Fibroblast of the aortic adventitia (primary cell): ENCODE results near the gene ANKRD62. TPM values are rescaled to one million over a fixed set of nuclear protein-coding genes. Genes with fewer than 3 reads are reported as not detected.

Source experiments
- DNase-seq: peaks from one replicate; pipeline ENCODE4 v3.0.0-alpha.2; 2010; ENCODE audit warnings: low read depth
- H3K4me3 ChIP-seq: 2 replicates; pipeline ENCODE4 v1.5.1; 2011; ENCODE audit warnings: low read depth, mild to moderate bottlenecking, control low read depth, low read length, moderate library complexity
- total RNA-seq: library from RNA; depleted of rRNA; stranded (reverse); fragments of >200 nt; gene quantifications from 2 replicates; pipeline ENCODE4 v1.2.3, GENCODE V29; 2012; ENCODE audit warnings: low replicate concordance
- TF ChIP-seq, protein P1 (sequence below): IDR thresholded peaks from 2 replicates; pipeline ENCODE4 v1.5.1; 2011; ENCODE audit warnings: mild to moderate bottlenecking, low read length, control low read depth, inconsistent platforms; ENCODE audit not compliant: insufficient read depth

The ANKRD62 gene
- total RNA-seq, 1 donor = not detected

DNA sequence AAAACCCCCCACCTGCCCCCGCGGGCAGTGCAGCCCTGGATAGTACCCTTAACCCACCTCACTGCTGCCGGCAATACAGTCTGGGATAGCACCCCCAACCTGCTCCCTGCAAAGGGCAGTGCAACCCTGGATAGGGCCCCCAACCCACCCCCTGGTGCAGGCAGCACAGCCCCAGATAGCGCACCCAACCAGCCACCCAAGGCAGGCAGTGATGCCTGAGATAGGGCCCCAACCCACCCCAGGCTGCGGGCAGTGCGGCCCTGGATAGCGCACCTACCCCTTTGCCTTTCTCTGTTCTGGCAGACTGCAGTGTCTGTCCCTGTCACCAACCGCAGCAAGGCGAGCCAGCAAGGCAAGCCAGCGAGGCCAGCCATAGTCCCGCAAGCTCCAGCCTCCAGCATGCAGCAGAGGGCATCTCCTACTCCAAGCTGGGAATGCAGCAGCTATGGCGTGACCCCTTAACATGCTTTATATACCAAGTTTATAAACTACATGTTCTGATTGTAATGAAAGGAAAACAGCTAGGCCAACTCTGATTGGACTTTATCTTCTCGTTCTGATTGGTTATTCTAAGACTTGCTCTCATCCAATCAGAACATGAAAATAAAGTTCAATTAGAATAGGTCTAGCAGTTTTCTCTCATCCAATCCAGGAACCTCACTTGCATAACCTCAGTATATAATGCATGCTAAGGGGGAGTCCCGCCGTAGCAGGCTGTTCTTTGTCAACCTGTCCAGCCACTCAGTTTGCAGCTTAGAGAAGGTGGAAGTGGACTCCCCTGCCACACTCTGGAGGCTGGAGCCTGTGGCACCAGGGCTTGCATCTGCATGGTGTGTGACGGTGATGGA is 34.1 kb upstream of the ANKRD62 start:
- DNase-seq = no peak
- no peak overlapping the region for H3K4me3 ChIP-seq
- TF ChIP-seq, protein P1, sequence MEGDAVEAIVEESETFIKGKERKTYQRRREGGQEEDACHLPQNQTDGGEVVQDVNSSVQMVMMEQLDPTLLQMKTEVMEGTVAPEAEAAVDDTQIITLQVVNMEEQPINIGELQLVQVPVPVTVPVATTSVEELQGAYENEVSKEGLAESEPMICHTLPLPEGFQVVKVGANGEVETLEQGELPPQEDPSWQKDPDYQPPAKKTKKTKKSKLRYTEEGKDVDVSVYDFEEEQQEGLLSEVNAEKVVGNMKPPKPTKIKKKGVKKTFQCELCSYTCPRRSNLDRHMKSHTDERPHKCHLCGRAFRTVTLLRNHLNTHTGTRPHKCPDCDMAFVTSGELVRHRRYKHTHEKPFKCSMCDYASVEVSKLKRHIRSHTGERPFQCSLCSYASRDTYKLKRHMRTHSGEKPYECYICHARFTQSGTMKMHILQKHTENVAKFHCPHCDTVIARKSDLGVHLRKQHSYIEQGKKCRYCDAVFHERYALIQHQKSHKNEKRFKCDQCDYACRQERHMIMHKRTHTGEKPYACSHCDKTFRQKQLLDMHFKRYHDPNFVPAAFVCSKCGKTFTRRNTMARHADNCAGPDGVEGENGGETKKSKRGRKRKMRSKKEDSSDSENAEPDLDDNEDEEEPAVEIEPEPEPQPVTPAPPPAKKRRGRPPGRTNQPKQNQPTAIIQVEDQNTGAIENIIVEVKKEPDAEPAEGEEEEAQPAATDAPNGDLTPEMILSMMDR = no peak

DNA sequence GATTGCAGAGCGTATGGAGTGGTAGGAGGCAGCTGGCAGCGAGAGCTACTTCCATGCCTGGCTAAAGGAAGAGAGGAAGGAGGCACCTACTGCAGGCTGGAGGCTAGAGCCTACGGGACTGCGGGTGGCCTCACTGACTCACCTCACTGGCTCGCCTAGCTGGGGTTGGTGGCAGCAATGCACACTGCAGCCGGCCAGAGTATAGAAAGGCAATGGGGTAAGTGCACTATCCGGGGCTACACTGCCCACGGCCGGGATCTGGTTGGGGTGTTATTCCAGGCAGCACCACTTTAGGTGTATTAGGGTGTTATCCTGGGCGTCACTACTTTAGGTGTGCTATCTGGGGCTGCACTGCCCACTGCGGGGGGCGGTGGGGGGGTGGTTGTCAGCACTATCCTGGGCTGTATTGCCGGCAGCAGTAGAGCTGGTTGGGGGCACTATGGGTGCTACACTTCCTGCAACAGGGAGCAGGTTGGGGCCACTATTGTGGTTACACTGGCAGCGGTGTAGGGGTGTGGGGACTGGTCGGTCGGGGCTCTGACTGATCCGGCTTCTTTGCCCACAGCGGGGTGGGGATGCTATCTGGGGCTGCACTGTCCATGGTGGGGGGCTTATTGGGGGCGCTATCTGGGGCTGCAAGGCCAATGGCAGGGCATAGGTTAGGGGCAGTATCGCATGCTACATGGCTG is 33.3 kb upstream of the ANKRD62 start:
- no peak for DNase-seq

DNA sequence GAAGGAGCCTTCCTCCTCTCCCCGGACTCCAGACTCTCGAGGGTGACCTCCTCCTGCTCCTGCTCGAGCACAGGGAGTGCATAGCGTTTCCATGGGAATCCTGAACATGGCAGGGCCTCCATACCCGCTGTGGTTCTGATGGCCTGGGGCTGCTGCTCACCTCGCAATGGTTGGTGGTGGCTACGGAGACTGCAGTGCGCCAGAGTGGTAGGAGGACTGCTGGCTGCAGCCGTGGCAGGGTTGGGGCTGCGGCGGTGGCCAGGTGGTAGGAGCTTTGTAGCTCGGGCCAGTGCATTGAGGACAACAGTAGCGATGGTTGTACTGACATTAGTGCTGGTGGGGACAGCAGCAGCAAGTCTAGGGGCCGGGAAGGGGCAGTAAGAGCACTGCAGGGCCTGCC is 32.0 kb upstream of the ANKRD62 start:
- H3K4me3 ChIP-seq = no peak overlapping the region
- TF ChIP-seq, protein P1 = no peak
- DNase-seq = no peak

More for the DNA sequence above, 33.3 kb upstream of the ANKRD62 start:
- no peak overlapping the region for H3K4me3 ChIP-seq
- TF ChIP-seq, protein P1 = no peak

DNA sequence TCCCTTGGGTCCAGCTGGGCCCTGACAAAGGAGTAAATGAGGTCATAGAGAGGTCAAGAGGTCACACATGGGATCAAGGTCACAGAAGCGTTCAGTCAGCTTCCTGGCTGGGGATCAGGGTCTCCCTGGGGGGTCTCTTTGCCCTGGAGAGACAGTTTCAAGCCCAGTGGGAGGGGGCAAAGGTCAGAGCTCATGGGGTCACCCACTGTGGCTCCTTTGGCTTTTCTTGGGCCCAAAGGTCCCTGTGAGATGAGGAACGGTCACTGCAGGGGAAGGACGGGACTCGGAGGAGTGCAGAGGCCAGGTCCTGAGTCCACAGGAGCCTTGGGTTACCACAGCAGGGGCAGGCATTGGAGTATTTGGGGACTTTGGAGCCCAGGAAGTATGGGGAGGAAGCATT is 30.7 kb upstream of the ANKRD62 start:
- H3K4me3 ChIP-seq = no peak overlapping the region
- TF ChIP-seq, protein P1 = no peak
- DNase-seq = no peak

DNA sequence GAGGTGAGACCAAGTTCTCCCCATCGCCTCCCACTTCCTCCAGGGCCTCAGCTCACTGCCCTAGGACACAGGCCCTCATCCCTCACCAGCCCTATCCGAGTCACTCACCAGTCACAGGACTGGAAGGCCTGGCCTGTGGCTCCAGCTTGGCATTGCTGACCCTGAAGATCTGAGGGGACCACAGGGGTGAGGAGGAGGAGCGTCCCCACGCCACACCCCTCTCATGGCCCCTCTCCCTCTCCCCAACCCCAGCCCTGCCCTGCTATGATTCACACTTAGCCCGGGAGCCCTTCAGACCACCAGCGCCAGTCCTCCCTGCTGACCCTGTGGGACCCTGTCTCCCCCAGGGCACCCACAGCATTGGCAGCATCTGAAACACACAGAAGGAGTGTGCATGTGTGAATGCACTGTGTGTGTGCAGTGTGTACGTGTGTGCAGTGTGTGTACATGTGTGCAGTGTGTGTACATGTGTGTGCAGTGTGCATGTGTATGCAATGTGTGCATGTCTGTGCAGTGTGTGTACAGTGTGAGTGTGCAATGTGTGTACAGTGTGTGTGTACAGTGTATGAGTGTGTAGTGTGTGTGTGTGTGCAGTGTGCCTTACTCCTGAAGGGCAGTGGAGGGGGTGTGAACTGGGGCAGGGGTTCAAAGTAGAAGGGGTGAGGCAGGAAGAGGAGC is 29.4 kb upstream of the ANKRD62 start:
- DNase-seq = no peak
- H3K4me3 ChIP-seq = no peak overlapping the region
- TF ChIP-seq, protein P1 = no peak

DNA sequence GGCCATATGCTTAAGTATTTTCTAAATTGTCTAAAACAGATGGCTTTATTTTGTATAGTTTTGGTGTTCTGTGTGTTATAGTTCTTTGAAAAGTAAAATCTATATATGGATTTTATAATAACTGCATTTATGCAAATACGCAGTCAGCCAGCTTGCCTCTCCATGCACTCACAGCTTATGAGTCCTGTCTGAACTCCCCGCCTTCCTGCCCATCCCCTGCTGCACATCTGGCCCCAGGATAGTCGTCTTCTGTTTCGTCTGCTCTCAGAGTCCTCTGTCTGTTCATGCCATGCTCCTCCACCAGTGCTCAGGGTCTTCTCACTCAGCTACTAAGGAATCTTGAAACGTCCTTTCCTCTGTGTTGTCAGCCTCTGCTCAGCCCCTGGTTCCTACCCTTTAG is 28.2 kb upstream of the ANKRD62 start:
- no peak for DNase-seq

More for the DNA sequence above, 28.2 kb upstream of the ANKRD62 start:
- TF ChIP-seq, protein P1 = no peak
- H3K4me3 ChIP-seq = no peak overlapping the region
